Thyroid gland (tissue), 4 donors: Measurements from ENCODE around the gene MGST1. TPM values are rescaled to one million over a fixed set of nuclear protein-coding genes. Genes with fewer than 3 reads are reported as not detected.

Source experiments
- DNase-seq, 2 donors: peaks; one replicate each; pipeline ENCODE4 v3.0.0-alpha.2; 2019
- H3K27ac ChIP-seq, 3 donors: fragments of 200-600 bp; sonication (generic); 1 replicate in 2 of 3; 2 replicates in 1 of 3; pipeline ENCODE4 v1.5.1; 2016 to 2019; ENCODE audit warnings: mild to moderate bottlenecking in 1 of 3, moderate library complexity in 1 of 3
- H3K27me3 ChIP-seq: fragments of 200-600 bp; sonication (generic); one replicate; pipeline ENCODE4 v1.5.1; 2019
- H3K36me3 ChIP-seq, 2 donors: fragments of 200-600 bp; sonication (generic); one replicate each; pipeline ENCODE4 v1.5.1; 2016 to 2019
- H3K4me1 ChIP-seq, 2 donors: fragments of 200-600 bp; sonication (generic); one replicate each; pipeline ENCODE4 v1.5.1; 2017 to 2019
- H3K4me3 ChIP-seq, 3 donors: fragments of 200-600 bp; sonication (generic); replicated peaks in 1 of 3; 1 replicate in 2 of 3; 2 replicates in 1 of 3; pipeline ENCODE4 v1.5.1; 2016; ENCODE audit warnings: mild to moderate bottlenecking in 1 of 3
- H3K9me3 ChIP-seq: fragments of 200-600 bp; sonication (generic); one replicate; pipeline ENCODE4 v1.5.1; 2017
- CTCF ChIP-seq, 6 experiments: fragments of 200-600 bp in 3 of 6; fragments of 450-650 bp in 3 of 6; sonication (generic) in 3 of 6; IDR thresholded peaks; one replicate each; pipeline ENCODE4 v1.5.1; 2016 to 2019; ENCODE audit warnings: antibody characterized with exemption in 6 of 6, mild to moderate bottlenecking in 2 of 6, inconsistent platforms in 1 of 6, moderate library complexity in 1 of 6
- POLR2A ChIP-seq, 2 donors: fragments of 450-650 bp; IDR thresholded peaks; one replicate each; pipeline ENCODE4 v1.6.1; 2017; ENCODE audit warnings: antibody characterized with exemption in 2 of 2, mild to moderate bottlenecking in 2 of 2, moderate library complexity in 1 of 2
- WGBS, 2 donors: methylation state at CpG; one replicate each; pipeline ENCODE4 v1.1.5; 2017; 5-methylcytosine and 5-hydroxymethylcytosine counted together
- intact Hi-C: fragments of 100-400 bp; cut with DNase I; formaldehyde crosslinking; loops from one replicate; pipeline ENCODE4 v1.15.1; 2023
- total RNA-seq, 4 donors: library from RNA; depleted of rRNA; stranded (reverse); fragments of >200 nt; gene quantifications; one replicate each; pipeline ENCODE4 v1.2.3, GENCODE V29; 2016

The MGST1 gene, protein sequence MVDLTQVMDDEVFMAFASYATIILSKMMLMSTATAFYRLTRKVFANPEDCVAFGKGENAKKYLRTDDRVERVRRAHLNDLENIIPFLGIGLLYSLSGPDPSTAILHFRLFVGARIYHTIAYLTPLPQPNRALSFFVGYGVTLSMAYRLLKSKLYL
- total RNA-seq, result 100 to 1,000 TPM; 454 to 666 (median 594) TPM

DNA sequence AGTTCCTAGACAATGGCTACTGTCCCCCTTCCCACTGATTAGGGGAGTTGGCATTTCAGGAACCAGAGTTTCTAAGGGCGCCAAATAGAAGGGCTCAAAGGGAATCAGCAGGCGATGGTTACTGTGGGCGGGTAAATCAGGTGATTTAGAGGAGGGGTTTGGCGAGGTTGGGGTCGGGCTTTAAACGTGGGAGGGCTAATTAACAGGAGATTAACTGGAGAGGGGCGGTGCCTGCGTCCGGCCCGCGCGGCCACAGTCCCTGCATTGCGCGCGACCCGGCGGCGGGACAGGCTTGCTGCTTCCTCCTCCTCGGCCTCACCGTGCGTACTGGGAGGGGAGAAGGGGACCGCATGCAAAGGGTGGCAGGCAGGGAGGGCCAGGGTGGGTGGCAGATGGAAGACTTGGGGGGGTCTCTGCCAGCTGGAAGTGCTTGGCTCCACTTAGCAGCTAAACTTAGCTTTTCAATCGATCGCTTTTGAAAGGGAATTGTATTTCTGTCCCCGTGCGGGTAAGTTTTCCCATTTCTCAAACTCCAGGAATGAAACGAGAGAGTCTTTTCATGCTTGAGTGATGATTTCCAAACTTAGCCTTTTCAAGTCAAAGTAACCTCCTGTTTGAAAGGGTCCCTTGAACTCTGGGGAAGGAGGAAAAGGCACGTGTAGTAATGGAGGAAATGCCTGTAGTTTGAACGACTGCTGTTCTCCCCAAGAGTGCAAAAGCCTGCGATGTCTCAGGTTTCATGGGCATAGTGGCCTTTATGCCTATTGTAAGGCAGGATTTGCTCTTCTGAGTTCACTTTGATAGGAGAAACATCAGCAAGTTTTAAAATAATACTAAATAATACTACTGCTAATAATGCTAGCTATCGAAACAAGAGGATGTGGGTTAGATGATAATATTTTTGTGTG lies at the start of gene MGST1:
TSS of gene MGST1 (plus strand) at position 255 of the 908 bp plus-strand sequence. CDS start 6,608 bp downstream, outside the sequence.
- DNase-seq, result peak; percentile 89 to 90
- peaks cover 27 to 33% of the 10 kb centered on the region in 2 donors for H3K4me1 ChIP-seq

GRCh38 chr12:16299403-16299802 lies 48.0 kb upstream of the MGST1 start:
- H3K4me1 ChIP-seq, result no peaks in the 10 kb centered on the region
- H3K9me3 ChIP-seq, result no peaks in the 10 kb centered on the region
- no peak overlapping the region for H3K4me3 ChIP-seq
- H3K27ac ChIP-seq, result no peak overlapping the region
- H3K27me3 ChIP-seq, result no peaks in the 10 kb centered on the region
- WGBS, 2 donors, result 67 to 70% methylated on average over 2 of the region's 2 CpGs
- no peak for TF ChIP-seq CTCF (IDR thresholded peaks at IDR 0.05)
- no peak for TF ChIP-seq POLR2A (IDR thresholded peaks at IDR 0.05)
- DNase-seq, result no peak
- intact Hi-C loops, result no loop called here
- H3K36me3 ChIP-seq, result no peaks in the 10 kb centered on the region

More for the DNA sequence above, at the start of gene MGST1:
- 1 to 2% methylated on average over 31 of the region's 31 CpGs for WGBS, 2 donors
- intact Hi-C loops, result no loop called here
- Histone ChIP-seq H3K4me3 (peak within 1 kb of the TSS; percentile 6 to 47 (median 40)), H3K27ac (peak within 1 kb of the TSS; percentile 80 to 93 (median 93)), H3K27me3 (no peaks in the 10 kb centered on the region), H3K36me3 (no peaks in the 10 kb centered on the region), H3K9me3 (no peaks in the 10 kb centered on the region)
- no peak for TF ChIP-seq CTCF (IDR thresholded peaks at IDR 0.05)
- TF ChIP-seq POLR2A (IDR thresholded peaks at IDR 0.05), result peak; percentile 60 to 97

DNA sequence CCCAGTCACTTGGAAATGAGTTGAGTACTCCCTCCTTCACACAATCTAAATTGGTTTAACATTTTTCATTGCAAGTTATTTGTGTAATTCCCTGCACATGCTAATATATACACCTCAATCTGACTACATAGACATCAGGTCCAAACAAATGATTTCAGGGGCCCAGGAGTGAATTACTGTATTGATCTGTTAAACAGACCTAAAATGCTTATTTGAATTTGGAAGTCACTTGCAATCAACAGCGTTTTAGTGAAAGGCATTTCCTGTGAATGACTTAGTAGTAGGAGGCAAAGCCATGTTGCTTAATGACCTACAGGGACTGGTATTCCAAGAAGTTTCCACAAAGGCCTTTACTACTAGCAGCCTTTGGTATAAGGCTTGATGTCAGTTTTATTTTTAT lies 47.3 kb upstream of the MGST1 start:
- H3K4me3 ChIP-seq, result no peak overlapping the region
- intact Hi-C loops, result no loop called here
- H3K36me3 ChIP-seq, result no peaks in the 10 kb centered on the region
- no peaks in the 10 kb centered on the region for H3K27me3 ChIP-seq
- DNase-seq, result no peak
- WGBS, 2 donors, result 23 to 30% methylated on average over 1 of the region's 1 CpG
- H3K4me1 ChIP-seq, result no peaks in the 10 kb centered on the region
- TF ChIP-seq CTCF (IDR thresholded peaks at IDR 0.05) (no peak), POLR2A (IDR thresholded peaks at IDR 0.05) (no peak)
- no peak overlapping the region for H3K27ac ChIP-seq
- no peaks in the 10 kb centered on the region for H3K9me3 ChIP-seq

DNA sequence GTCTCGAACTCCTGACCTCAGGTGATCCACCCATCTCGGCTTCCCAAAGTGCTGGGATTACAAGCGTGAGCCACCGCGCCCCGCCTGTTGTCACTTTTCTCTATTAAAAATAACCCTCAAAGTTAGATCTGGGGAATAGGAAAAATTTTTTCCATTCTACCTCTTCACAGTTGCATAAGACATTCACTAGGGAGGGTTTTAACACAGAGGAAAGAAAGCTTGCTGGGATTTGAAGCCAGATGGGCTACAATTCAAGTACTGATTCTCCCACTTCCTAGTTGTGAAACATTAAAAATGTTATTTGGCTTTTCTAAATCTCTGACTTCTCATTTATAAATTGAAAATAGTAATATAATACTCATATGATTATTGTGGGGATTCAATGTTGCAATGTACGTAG lies 46.7 kb upstream of the MGST1 start:
- H3K4me3 ChIP-seq, result no peak overlapping the region
- H3K36me3 ChIP-seq, result no peaks in the 10 kb centered on the region
- WGBS, 2 donors, result 80 to 86% methylated on average over 7 of the region's 7 CpGs
- intact Hi-C loops, result no loop called here
- H3K27ac ChIP-seq, result no peak overlapping the region
- no peak for DNase-seq
- no peak for TF ChIP-seq POLR2A (IDR thresholded peaks at IDR 0.05)
- H3K9me3 ChIP-seq, result no peaks in the 10 kb centered on the region
- H3K27me3 ChIP-seq, result no peaks in the 10 kb centered on the region
- H3K4me1 ChIP-seq, result no peaks in the 10 kb centered on the region

GRCh38 chr12:16303939-16304338 lies 43.5 kb upstream of the MGST1 start:
- Histone ChIP-seq H3K36me3 (no peaks in the 10 kb centered on the region), H3K9me3 (no peaks in the 10 kb centered on the region), H3K4me3 (no peak overlapping the region), H3K27me3 (no peaks in the 10 kb centered on the region), H3K27ac (no peak overlapping the region), H3K4me1 (no peaks in the 10 kb centered on the region)
- WGBS, 2 donors, result 46 to 48% methylated on average over 2 of the region's 2 CpGs
- TF ChIP-seq CTCF (IDR thresholded peaks at IDR 0.05), result no peak
- TF ChIP-seq POLR2A (IDR thresholded peaks at IDR 0.05), result no peak
- intact Hi-C loops, result no loop called here
- no peak for DNase-seq
